PC-9 (cell line): ENCODE data around the gene DRC1.

Experiments used
- CTCF ChIP-seq: fragments of 200-600 bp; sonication (generic); conservative IDR thresholded peaks from 2 replicates; pipeline ENCODE4 v1.6.1; 2017; ENCODE audit warnings: mixed run types, antibody characterized with exemption, mild to moderate bottlenecking, moderate library complexity
- EZH2 ChIP-seq: fragments of 200-600 bp; sonication (generic); IDR thresholded peaks from 2 replicates; pipeline ENCODE4 v1.8.0; 2017; ENCODE audit warnings: antibody characterized with exemption, low read depth

- TF ChIP-seq CTCF (no peak), EZH2 (no peak)
Observed at GRCh38 chr2:26364669-26365068, 37.1 kb upstream of the DRC1 start.
